Measurements from ENCODE around the gene TTC3. TPM values are rescaled to one million over a fixed set of nuclear protein-coding genes. Genes with fewer than 3 reads are reported as not detected.

The TTC3 gene
- total and polyA plus RNA-seq, 2 of the 13 experiments (the other 11 are each of a cell fraction or from before 2014, with no cell fraction given), result 55.7 to 108 TPM

DNA sequence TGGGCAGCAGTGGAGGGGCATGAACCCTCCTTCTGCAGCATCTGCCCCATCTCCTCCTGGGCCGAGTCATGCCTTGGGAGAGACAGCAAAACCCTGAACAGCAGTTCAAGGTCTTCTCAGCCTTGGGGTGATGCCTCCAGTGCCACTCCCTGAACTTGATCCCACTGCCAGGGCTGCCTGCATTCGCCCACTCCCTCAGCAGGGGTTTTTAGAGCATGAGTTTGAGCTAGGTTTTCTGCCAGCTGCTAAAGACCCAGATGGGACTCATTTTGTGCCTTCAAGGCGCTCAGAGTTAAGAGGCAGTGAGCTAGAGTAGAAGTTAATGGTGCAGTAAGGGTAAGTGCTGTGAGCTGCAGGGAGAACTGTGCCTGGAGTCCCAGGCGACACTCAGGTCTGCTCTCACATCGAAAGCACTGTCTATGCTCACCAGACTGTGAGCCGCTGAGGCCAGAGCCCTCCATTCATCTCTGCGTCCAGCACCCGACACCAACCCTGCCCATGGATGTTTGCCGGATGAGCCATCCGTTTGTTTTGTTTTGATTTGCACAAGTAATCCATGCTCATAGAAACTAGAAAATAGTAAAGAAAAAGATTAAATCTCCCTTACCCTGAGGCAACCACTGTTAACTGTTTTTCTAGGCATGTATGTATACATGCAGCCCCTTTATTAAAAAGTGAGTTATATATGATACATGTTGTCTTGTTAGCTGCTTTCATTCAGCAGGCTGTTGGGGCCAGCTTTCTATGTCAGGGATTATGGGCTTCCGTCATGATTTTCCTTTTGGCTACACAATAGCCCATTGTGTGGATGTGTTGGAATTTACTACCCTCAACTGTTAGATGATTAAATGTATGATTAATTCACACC is 126.2 kb downstream of the TTC3 start:
- Histone ChIP-seq H3K36me3 (replicated peaks in 1 of 2; ENCODE audit: control insufficient read depth in 1 of 2, insufficient read depth in 2 of 2, low read length in 2 of 2) (peaks cover 29 to 79% of the 10 kb centered on the region in 2 experiments), H4K20me1 (ENCODE audit: insufficient read depth, low read length) (no peaks in the 10 kb centered on the region), H3K4me3 (replicated peaks in 1 of 3; ENCODE audit: insufficient read depth in 1 of 3, low read depth in 2 of 3, low read length in 3 of 3) (no peak overlapping the region), H3K9ac (ENCODE audit: insufficient read depth, low read depth, low read length) (no peak overlapping the region), H3K79me2 (ENCODE audit: insufficient read depth, low read length) (no peaks in the 10 kb centered on the region), H3K4me1 (ENCODE audit: insufficient read depth, low read length) (no peaks in the 10 kb centered on the region), H2AFZ (ENCODE audit: low read length) (no peak overlapping the region), H3K27ac (ENCODE audit: extremely low read length, insufficient read depth, low read length) (no peak overlapping the region), H3K4me2 (ENCODE audit: low read depth, low read length) (no peak overlapping the region), H3K27me3 (ENCODE audit: control insufficient read depth in 1 of 2, insufficient read depth in 2 of 2, low read length in 2 of 2) (no peaks in the 10 kb centered on the region), H3K9me3 (ENCODE audit: low read length) (no peaks in the 10 kb centered on the region)
- ChIA-PET CTCF (ENCODE audit: low intra/inter-chr PET ratio, low total read pairs) (no interaction called here), POLR2A (no interaction called here)
- WGBS (ENCODE audit: low lambda C conversion rate), result 96% methylated on average over 11 of the region's 11 CpGs
- no peak for FAIRE-seq
- in situ Hi-C loops (cut with HindIII; ENCODE audit: extremely low pct_ligation_motif_present, low pct_unique_long_range_greater_than_20kb), result no loop called here
- no peak for ATAC-seq
- intact Hi-C loops (cut with micrococcal nuclease; ENCODE audit: unreplicated experiment), result no loop called here
- no peak for DNase-seq (ENCODE audit: low spot score)
- BruUV-seq (replicated peaks), result no TSS peak
- TF ChIP-seq, protein P1, sequence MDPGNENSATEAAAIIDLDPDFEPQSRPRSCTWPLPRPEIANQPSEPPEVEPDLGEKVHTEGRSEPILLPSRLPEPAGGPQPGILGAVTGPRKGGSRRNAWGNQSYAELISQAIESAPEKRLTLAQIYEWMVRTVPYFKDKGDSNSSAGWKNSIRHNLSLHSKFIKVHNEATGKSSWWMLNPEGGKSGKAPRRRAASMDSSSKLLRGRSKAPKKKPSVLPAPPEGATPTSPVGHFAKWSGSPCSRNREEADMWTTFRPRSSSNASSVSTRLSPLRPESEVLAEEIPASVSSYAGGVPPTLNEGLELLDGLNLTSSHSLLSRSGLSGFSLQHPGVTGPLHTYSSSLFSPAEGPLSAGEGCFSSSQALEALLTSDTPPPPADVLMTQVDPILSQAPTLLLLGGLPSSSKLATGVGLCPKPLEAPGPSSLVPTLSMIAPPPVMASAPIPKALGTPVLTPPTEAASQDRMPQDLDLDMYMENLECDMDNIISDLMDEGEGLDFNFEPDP (CRISPR knock-in tag; conservative IDR thresholded peaks at IDR 0.05), result no peak
- TF ChIP-seq ZNF775 (CRISPR knock-in tag; IDR thresholded peaks at IDR 0.05; ENCODE audit: borderline replicate concordance) (no peak), ZNF232 (CRISPR knock-in tag; IDR thresholded peaks at IDR 0.05; ENCODE audit: borderline replicate concordance) (no peak), RBFOX2 (IDR thresholded peaks at IDR 0.05; ENCODE audit: low read depth, low read length) (no peak), FOSL1 (CRISPR knock-in tag; IDR thresholded peaks at IDR 0.05; ENCODE audit: borderline replicate concordance) (no peak), KDM4B (CRISPR knock-in tag; IDR thresholded peaks at IDR 0.05) (no peak), TOPORS (CRISPR knock-in tag; IDR thresholded peaks at IDR 0.05) (no peak), ZNF335 (CRISPR knock-in tag; IDR thresholded peaks at IDR 0.05) (no peak), SRSF1 (optimal IDR thresholded peaks at IDR 0.05; ENCODE audit: low read depth, low read length) (no peak), KMT2A (CRISPR knock-in tag; IDR thresholded peaks at IDR 0.05) (no peak), ZNF33A (CRISPR knock-in tag; IDR thresholded peaks at IDR 0.05; ENCODE audit: borderline replicate concordance) (no peak), ARNT (IDR thresholded peaks at IDR 0.05) (no peak), ZBTB10 (CRISPR knock-in tag; IDR thresholded peaks at IDR 0.05; ENCODE audit: borderline replicate concordance) (no peak), KAT2B (IDR thresholded peaks at IDR 0.05; ENCODE audit: borderline replicate concordance, low read depth, low read length) (no peak)
- TF ChIP-seq, protein P2, sequence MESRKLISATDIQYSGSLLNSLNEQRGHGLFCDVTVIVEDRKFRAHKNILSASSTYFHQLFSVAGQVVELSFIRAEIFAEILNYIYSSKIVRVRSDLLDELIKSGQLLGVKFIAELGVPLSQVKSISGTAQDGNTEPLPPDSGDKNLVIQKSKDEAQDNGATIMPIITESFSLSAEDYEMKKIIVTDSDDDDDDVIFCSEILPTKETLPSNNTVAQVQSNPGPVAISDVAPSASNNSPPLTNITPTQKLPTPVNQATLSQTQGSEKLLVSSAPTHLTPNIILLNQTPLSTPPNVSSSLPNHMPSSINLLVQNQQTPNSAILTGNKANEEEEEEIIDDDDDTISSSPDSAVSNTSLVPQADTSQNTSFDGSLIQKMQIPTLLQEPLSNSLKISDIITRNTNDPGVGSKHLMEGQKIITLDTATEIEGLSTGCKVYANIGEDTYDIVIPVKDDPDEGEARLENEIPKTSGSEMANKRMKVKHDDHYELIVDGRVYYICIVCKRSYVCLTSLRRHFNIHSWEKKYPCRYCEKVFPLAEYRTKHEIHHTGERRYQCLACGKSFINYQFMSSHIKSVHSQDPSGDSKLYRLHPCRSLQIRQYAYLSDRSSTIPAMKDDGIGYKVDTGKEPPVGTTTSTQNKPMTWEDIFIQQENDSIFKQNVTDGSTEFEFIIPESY (CRISPR knock-in tag; IDR thresholded peaks at IDR 0.05), result no peak
- TF ChIP-seq, protein P3, sequence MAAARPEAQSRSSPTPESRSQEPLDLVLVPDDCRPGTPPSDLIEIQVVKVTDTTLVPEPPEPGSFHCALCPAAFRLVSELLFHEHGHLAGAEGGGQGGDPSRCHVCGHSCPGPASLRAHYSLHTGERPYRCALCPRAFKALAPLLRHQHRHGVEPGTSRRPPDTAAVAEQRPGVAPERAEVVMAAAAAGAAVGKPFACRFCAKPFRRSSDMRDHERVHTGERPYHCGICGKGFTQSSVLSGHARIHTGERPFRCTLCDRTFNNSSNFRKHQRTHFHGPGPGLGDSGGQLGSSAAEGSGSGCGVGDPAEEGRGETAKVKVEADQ (CRISPR knock-in tag; IDR thresholded peaks at IDR 0.05; ENCODE audit: borderline replicate concordance), result no peak

Measured in HepG2 (cell line).